A549 (cell line): ENCODE measurements around the gene TMEM117.

Experiments used
- CTCF ChIP-seq: fragments of >200 bp; sonication (Bioruptor Twin); formaldehyde crosslinking; IDR thresholded peaks from 3 replicates; pipeline ENCODE4 v1.5.1; 2016
- HMGXB4 ChIP-seq: fragments of 250-450 bp; sonication (Bioruptor Pico); IDR thresholded peaks from 2 replicates; pipeline ENCODE4 v1.5.0; 2021; ENCODE audit warnings: mild to moderate bottlenecking, moderate library complexity, borderline replicate concordance
- POLR2A ChIP-seq: IDR thresholded peaks from 2 replicates; pipeline ENCODE4 v1.6.1; 2012; ENCODE audit warnings: mild to moderate bottlenecking, low read length
- RAD21 ChIP-seq, 2 experiments: fragments of >200 bp in 1 of 2; sonication (Bioruptor Twin) in 1 of 2; formaldehyde crosslinking in 1 of 2; IDR thresholded peaks in 1 of 2; conservative IDR thresholded peaks in 1 of 2; 2 replicates in 1 of 2; 3 replicates in 1 of 2; pipeline ENCODE4 v1.6.1; 2012 to 2018; ENCODE audit warnings: inconsistent platforms in 1 of 2

GRCh38 chr12:43912859-43913258 lies 77.0 kb downstream of the TMEM117 start:
- no peak for TF ChIP-seq HMGXB4 (CRISPR knock-in tag)
- TF ChIP-seq POLR2A, result no peak
- no peak for TF ChIP-seq RAD21 (conservative IDR thresholded peaks at IDR 0.05 in 1 of 2, IDR thresholded peaks at IDR 0.05 in 1 of 2)
- no peak for TF ChIP-seq CTCF
